Dendritic cell treated with granulocyte-macrophage colony-stimulating factor and Interleukin-4, amounts not matched to agents 40 ng/mL and 50 ng/mL, for 4 days (primary cell): ENCODE results near the gene CWC27.

Experiments used
- H3K27ac Mint-ChIP-seq: one replicate; pipeline ENCODE4 v1.8.0; 2022; ENCODE audit warnings: mild to moderate bottlenecking, mixed read lengths
- H3K27me3 Mint-ChIP-seq: one replicate; pipeline ENCODE4 v1.8.0; 2022; ENCODE audit warnings: mild to moderate bottlenecking, mixed read lengths
- H3K36me3 Mint-ChIP-seq: one replicate; pipeline ENCODE4 v1.8.0; 2022; ENCODE audit warnings: low read depth, mixed read lengths
- H3K4me1 Mint-ChIP-seq: one replicate; pipeline ENCODE4 v1.8.0; 2022; ENCODE audit warnings: low read depth, mixed read lengths
- H3K4me3 Mint-ChIP-seq: one replicate; pipeline ENCODE4 v1.8.0; 2022; ENCODE audit warnings: mild to moderate bottlenecking, moderate library complexity, mixed read lengths
- H3K9me3 Mint-ChIP-seq: one replicate; pipeline ENCODE4 v1.8.0; 2022; ENCODE audit warnings: mixed read lengths
- intact Hi-C: fragments of 100-400 bp; cut with micrococcal nuclease; formaldehyde crosslinking; loops from one replicate; pipeline ENCODE4 v1.15.0; 2022

Gene CWC27

GRCh38 chr5:65061974-65062353 lies 293.2 kb downstream of the CWC27 start:
- no peak overlapping the region for H3K27ac Mint-ChIP-seq
- intact Hi-C loops = no loop called here
- H3K36me3 Mint-ChIP-seq = no peaks in the 10 kb centered on the region
- H3K4me3 Mint-ChIP-seq = no peak overlapping the region
- peaks cover 25% of the 10 kb centered on the region for H3K4me1 Mint-ChIP-seq
- H3K9me3 Mint-ChIP-seq = peaks cover 11% of the 10 kb centered on the region
- peaks cover 5% of the 10 kb centered on the region for H3K27me3 Mint-ChIP-seq

GRCh38 chr5:65062469-65063083 lies 293.8 kb downstream of the CWC27 start:
- Mint-ChIP-seq H3K9me3 (peaks cover 9% of the 10 kb centered on the region), H3K4me3 (no peak overlapping the region), H3K36me3 (no peaks in the 10 kb centered on the region), H3K4me1 (peaks cover 29% of the 10 kb centered on the region), H3K27ac (no peak overlapping the region), H3K27me3 (peaks cover 5% of the 10 kb centered on the region)
- intact Hi-C loops = no loop called here

DNA sequence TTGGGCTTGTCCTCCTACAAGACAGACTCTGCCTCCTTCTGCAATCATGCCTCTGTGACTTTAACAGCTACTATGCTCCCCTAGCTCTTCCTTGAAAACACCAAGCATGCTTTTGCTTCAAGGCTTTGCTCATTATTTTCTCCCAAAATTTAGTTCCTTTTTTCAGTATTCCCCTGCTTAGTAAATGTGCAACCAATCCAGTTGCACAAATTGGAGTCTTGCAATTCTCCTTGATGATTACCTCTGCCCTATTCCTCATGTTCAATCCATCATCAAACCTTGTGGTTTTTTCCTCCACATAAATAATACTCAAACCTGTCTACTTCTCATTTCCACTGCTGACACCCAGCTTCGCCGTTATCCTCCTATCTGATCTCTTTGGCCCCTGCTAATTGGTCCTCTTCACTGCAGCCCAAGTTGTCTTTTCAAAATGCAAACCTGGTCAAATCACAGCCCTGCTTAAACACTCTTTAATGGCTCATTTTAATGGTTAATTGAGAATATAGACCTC lies 296.3 kb downstream of the CWC27 start:
- H3K36me3 Mint-ChIP-seq = no peaks in the 10 kb centered on the region
- intact Hi-C loops = no loop called here
- no peak overlapping the region for H3K27ac Mint-ChIP-seq
- H3K4me3 Mint-ChIP-seq = no peak overlapping the region
- no peaks in the 10 kb centered on the region for H3K9me3 Mint-ChIP-seq
- H3K27me3 Mint-ChIP-seq = peaks cover 10% of the 10 kb centered on the region
- H3K4me1 Mint-ChIP-seq = peaks cover 38% of the 10 kb centered on the region

- peaks cover 44% of the 10 kb centered on the region for H3K4me1 Mint-ChIP-seq
- H3K27ac Mint-ChIP-seq = peak overlapping the region; percentile 54
- intact Hi-C loops = no loop called here
- peaks cover 7% of the 10 kb centered on the region for H3K27me3 Mint-ChIP-seq
- H3K4me3 Mint-ChIP-seq = no peak overlapping the region
- H3K36me3 Mint-ChIP-seq = no peaks in the 10 kb centered on the region
- no peaks in the 10 kb centered on the region for H3K9me3 Mint-ChIP-seq
These were observed 297.8 kb downstream of the CWC27 start for GRCh38 chr5:65066387-65067146.

- H3K27ac Mint-ChIP-seq = no peak overlapping the region
- H3K9me3 Mint-ChIP-seq = no peaks in the 10 kb centered on the region
- peaks cover 50% of the 10 kb centered on the region for H3K4me1 Mint-ChIP-seq
- H3K4me3 Mint-ChIP-seq = no peak overlapping the region
- H3K27me3 Mint-ChIP-seq = peaks cover 7% of the 10 kb centered on the region
- no peaks in the 10 kb centered on the region for H3K36me3 Mint-ChIP-seq
- intact Hi-C loops = no loop called here
These were observed 298.4 kb downstream of the CWC27 start for GRCh38 chr5:65067147-65067506.
